Activated T-cell treated with anti-CD3 and anti-CD28 coated beads for 4 hours (primary cell): ENCODE results near the gene BMAL2.

Experiments
- DNase-seq: peaks from one replicate; pipeline ENCODE4 v3.0.0-alpha.2; 2020

BMAL2 gene

GRCh38 chr12:27332714-27333402 lies at the start of gene BMAL2:
Gene BMAL2 (plus strand): TSS chr12:27332836. CDS start chr12:27333073, 237 bp downstream.
- peak; percentile 5 for DNase-seq

GRCh38 chr12:27284021-27284420 lies 48.6 kb upstream of the BMAL2 start:
- no peak for DNase-seq

GRCh38 chr12:27284751-27285150 lies 47.9 kb upstream of the BMAL2 start:
- DNase-seq: no peak

GRCh38 chr12:27285403-27285802 lies 47.2 kb upstream of the BMAL2 start:
- no peak for DNase-seq

- no peak for DNase-seq
Measured at GRCh38 chr12:27289414-27289813, 43.2 kb upstream of the BMAL2 start.

- DNase-seq: no peak
Measured at GRCh38 chr12:27290501-27291168, 42.0 kb upstream of the BMAL2 start.

- DNase-seq: no peak
Measured at GRCh38 chr12:27291862-27292261, 40.8 kb upstream of the BMAL2 start.

- no peak for DNase-seq
Measured at GRCh38 chr12:27292718-27293117, 39.9 kb upstream of the BMAL2 start.

GRCh38 chr12:27293463-27293862 lies 39.2 kb upstream of the BMAL2 start:
- no peak for DNase-seq

- DNase-seq: no peak
Measured at GRCh38 chr12:27296674-27297073, 36.0 kb upstream of the BMAL2 start.

- no peak for DNase-seq
Measured at GRCh38 chr12:27297566-27297965, 35.1 kb upstream of the BMAL2 start.

- DNase-seq: no peak
Measured at GRCh38 chr12:27299102-27299501, 33.5 kb upstream of the BMAL2 start.

GRCh38 chr12:27300226-27300625 lies 32.4 kb upstream of the BMAL2 start:
- no peak for DNase-seq

GRCh38 chr12:27303139-27304111 lies 29.2 kb upstream of the BMAL2 start:
- DNase-seq: no peak

- DNase-seq: no peak
Measured at GRCh38 chr12:27304856-27305255, 27.8 kb upstream of the BMAL2 start.

GRCh38 chr12:27305673-27306456 lies 26.8 kb upstream of the BMAL2 start:
- DNase-seq: no peak

- DNase-seq: no peak
Measured at GRCh38 chr12:27309293-27309994, 23.2 kb upstream of the BMAL2 start.

- DNase-seq: no peak
Measured at GRCh38 chr12:27309995-27310315, 22.7 kb upstream of the BMAL2 start.

- no peak for DNase-seq
Measured at GRCh38 chr12:27316947-27317346, 15.7 kb upstream of the BMAL2 start.

- no peak for DNase-seq
Measured at GRCh38 chr12:27319409-27319808, 13.2 kb upstream of the BMAL2 start.

- no peak for DNase-seq
Measured at GRCh38 chr12:27319848-27320247, 12.8 kb upstream of the BMAL2 start.

GRCh38 chr12:27324530-27324929 lies 8.1 kb upstream of the BMAL2 start:
- no peak for DNase-seq
